HepG2 (cell line): ENCODE results near the gene SLC25A47. TPM values are rescaled to one million over a fixed set of nuclear protein-coding genes. Genes with fewer than 3 reads are reported as not detected.

Experiments
- HMG20A ChIP-seq: IDR thresholded peaks from 2 replicates; pipeline ENCODE4 v1.6.1; 2016; ENCODE audit warnings: borderline replicate concordance
- HNRNPK ChIP-seq: fragments of 200-400 bp; formaldehyde crosslinking; IDR thresholded peaks from 2 replicates; pipeline ENCODE4 v1.6.1; 2018; ENCODE audit warnings: low read length, low read depth, moderate library complexity, mild to moderate bottlenecking; ENCODE audit not compliant: poor library complexity, severe bottlenecking
- KDM3A ChIP-seq: IDR thresholded peaks from 2 replicates; pipeline ENCODE4 v1.6.1; 2018; ENCODE audit warnings: low read depth, missing compliant biosample characterization
- NR2F2 ChIP-seq: IDR thresholded peaks from 2 replicates; pipeline ENCODE4 v1.6.1; 2012; ENCODE audit warnings: low read depth, inconsistent platforms, borderline replicate concordance
- PCBP2 ChIP-seq: fragments of 200-400 bp; formaldehyde crosslinking; optimal IDR thresholded peaks from 2 replicates; pipeline ENCODE3; 2018; ENCODE audit warnings: low read length, low read depth; ENCODE audit not compliant: poor library complexity, severe bottlenecking
- POLR2A ChIP-seq, 2 experiments: IDR thresholded peaks; 2 replicates each; pipeline ENCODE4 v1.6.1; 2011; ENCODE audit warnings: low read depth in 2 of 2, low read length in 2 of 2, mild to moderate bottlenecking in 1 of 2, moderate library complexity in 1 of 2; ENCODE audit not compliant: insufficient read depth in 1 of 2
- TOPORS ChIP-seq: sonication (generic); formaldehyde crosslinking; IDR thresholded peaks from 2 replicates; pipeline ENCODE4 v1.8.0; 2023; ENCODE audit warnings: mild to moderate bottlenecking, missing genetic modification reagents
- XRCC5 ChIP-seq: fragments of 200-400 bp; formaldehyde crosslinking; optimal IDR thresholded peaks from 2 replicates; pipeline ENCODE3; 2017; ENCODE audit warnings: mild to moderate bottlenecking, low read length
- ZZZ3 ChIP-seq: sonication (generic); formaldehyde crosslinking; IDR thresholded peaks from 2 replicates; pipeline ENCODE4 v1.4.0; 2020; ENCODE audit warnings: missing genetic modification reagents, mild to moderate bottlenecking, borderline replicate concordance
- polyA plus RNA-seq, 8 experiments: library from polyadenylated mRNA; depleted of rRNA in 3 of 8; stranded (reverse) in 7 of 8; unstranded in 1 of 8; fragments of >200 nt; fragmentation: Illumina TruSeq in 4 of 8; extraction: Trizol in 4 of 8; gene quantifications; 2 replicates each; pipeline versions ENCODE4 v1.2.1 to v1.2.3, GENCODE V29; 2011 to 2016; ENCODE audit warnings: low read depth in 4 of 8, missing spikeins in 1 of 8, mixed read lengths in 1 of 8; ENCODE audit not compliant: insufficient read depth in 1 of 8
- total RNA-seq, 5 experiments: library from RNA; depleted of rRNA; stranded (reverse); fragments of >200 nt; fragmentation: Illumina TruSeq; extraction: Trizol; gene quantifications; 2 replicates each; pipeline ENCODE4 v1.2.3, GENCODE V29; 2016; ENCODE audit warnings: low read depth in 1 of 5
- TF ChIP-seq, protein P1 (sequence below): sonication (generic); formaldehyde crosslinking; IDR thresholded peaks from 2 replicates; pipeline ENCODE4 v1.5.0; 2020; ENCODE audit warnings: mild to moderate bottlenecking, low read depth, missing genetic modification reagents, borderline replicate concordance
- TF ChIP-seq, protein P2 (sequence below): fragments of 450-650 bp; IDR thresholded peaks from 2 replicates; pipeline ENCODE4 v1.6.1; 2017
- TF ChIP-seq, protein P3 (sequence below): sonication (generic); formaldehyde crosslinking; IDR thresholded peaks from 2 replicates; pipeline ENCODE4 v1.4.0; 2020; ENCODE audit warnings: missing genetic modification reagents, mild to moderate bottlenecking, borderline replicate concordance
- TF ChIP-seq, protein P4 (sequence below): IDR thresholded peaks from 2 replicates; pipeline ENCODE4 v1.6.1; 2012; ENCODE audit warnings: inconsistent platforms
- TF ChIP-seq, protein P5 (sequence below): sonication (generic); formaldehyde crosslinking; IDR thresholded peaks from 2 replicates; pipeline ENCODE4 v1.5.1; 2020; ENCODE audit warnings: missing genetic modification reagents, mild to moderate bottlenecking, borderline replicate concordance
- TF ChIP-seq, protein P6 (sequence below): sonication (generic); formaldehyde crosslinking; IDR thresholded peaks from 2 replicates; pipeline ENCODE4 v1.4.0; 2020; ENCODE audit warnings: low read depth, missing genetic modification reagents
- TF ChIP-seq, protein P7 (sequence below): sonication (generic); formaldehyde crosslinking; conservative IDR thresholded peaks from 2 replicates; pipeline ENCODE4 v1.4.0; 2020; ENCODE audit warnings: missing genetic modification reagents

Gene SLC25A47
- total and polyA plus RNA-seq, 2 of the 13 experiments (the other 11 are each of a cell fraction or from before 2014, with no cell fraction given): 1.0 to 1.7 TPM

DNA sequence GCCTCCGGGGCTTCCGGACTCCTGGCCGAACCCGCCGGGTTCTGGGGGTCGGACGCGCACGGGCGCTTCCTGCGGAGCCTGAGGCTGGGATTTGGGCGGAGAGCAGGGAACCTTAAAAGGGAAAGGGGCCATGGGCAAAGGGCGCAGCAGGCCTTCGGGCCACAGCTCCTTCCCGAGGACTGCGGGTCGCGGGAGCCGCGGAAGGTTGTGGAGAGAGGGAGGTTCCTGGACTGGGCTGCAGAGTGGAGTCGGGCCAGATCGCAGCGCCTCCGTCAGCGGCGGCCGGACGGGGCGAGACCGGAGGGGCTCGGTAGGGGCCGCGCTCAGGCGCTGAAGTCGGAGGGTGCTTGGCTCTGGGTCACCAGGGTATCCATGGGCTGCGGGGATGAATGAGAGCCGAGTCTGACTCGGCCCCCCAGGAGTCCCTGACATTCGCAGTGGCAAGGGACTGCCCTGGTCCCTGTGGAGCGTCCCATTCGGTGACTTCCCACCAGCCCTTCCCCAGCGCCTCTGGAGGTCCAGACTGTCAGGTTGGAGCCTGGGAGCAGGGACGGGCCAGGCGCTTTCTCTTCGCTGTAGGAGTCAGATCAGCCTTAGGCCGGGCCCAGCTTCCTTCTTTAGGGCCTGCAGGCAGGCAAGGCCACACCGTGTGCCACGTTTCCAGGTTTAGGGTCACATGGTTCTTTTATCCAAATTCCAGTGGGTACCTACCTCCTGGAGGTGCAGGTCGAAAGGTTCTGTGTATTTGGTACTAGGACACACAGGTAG, 16.0 kb upstream of the SLC25A47 start (continued):
- TF ChIP-seq, protein P1, sequence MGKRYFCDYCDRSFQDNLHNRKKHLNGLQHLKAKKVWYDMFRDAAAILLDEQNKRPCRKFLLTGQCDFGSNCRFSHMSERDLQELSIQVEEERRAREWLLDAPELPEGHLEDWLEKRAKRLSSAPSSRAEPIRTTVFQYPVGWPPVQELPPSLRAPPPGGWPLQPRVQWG (CRISPR knock-in tag): no peak
- TF ChIP-seq NR2F2 (no peak), POLR2A (IDR thresholded peaks at IDR 0.05; ENCODE audit: insufficient read depth in 1 of 2, low read depth in 2 of 2, low read length in 2 of 2) (no peak), HNRNPK (no peak), PCBP2 (no peak), XRCC5 (no peak), KDM3A (CRISPR knock-in tag) (peak; percentile 44; the same call in 1 of the 2 replicates), TOPORS (CRISPR knock-in tag) (no peak), ZZZ3 (CRISPR knock-in tag) (no peak), HMG20A (no peak)
- TF ChIP-seq, protein P2, sequence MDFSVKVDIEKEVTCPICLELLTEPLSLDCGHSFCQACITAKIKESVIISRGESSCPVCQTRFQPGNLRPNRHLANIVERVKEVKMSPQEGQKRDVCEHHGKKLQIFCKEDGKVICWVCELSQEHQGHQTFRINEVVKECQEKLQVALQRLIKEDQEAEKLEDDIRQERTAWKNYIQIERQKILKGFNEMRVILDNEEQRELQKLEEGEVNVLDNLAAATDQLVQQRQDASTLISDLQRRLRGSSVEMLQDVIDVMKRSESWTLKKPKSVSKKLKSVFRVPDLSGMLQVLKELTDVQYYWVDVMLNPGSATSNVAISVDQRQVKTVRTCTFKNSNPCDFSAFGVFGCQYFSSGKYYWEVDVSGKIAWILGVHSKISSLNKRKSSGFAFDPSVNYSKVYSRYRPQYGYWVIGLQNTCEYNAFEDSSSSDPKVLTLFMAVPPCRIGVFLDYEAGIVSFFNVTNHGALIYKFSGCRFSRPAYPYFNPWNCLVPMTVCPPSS: no peak
- TF ChIP-seq, protein P3, sequence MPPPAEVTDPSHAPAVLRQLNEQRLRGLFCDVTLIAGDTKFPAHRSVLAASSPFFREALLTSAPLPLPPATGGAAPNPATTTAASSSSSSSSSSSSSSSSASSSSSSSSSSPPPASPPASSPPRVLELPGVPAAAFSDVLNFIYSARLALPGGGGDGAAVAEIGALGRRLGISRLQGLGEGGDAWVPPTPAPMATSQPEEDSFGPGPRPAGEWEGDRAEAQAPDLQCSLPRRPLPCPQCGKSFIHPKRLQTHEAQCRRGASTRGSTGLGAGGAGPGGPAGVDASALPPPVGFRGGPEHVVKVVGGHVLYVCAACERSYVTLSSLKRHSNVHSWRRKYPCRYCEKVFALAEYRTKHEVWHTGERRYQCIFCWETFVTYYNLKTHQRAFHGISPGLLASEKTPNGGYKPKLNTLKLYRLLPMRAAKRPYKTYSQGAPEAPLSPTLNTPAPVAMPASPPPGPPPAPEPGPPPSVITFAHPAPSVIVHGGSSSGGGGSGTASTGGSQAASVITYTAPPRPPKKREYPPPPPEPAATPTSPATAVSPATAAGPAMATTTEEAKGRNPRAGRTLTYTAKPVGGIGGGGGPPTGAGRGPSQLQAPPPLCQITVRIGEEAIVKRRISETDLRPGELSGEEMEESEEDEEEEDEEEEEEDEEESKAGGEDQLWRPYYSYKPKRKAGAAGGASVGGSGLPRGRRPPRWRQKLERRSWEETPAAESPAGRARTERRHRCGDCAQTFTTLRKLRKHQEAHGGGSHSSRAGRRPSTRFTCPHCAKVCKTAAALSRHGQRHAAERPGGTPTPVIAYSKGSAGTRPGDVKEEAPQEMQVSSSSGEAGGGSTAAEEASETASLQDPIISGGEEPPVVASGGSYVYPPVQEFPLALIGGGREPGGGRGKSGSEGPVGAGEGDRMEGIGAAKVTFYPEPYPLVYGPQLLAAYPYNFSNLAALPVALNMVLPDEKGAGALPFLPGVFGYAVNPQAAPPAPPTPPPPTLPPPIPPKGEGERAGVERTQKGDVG (CRISPR knock-in tag): no peak
- TF ChIP-seq, protein P4, sequence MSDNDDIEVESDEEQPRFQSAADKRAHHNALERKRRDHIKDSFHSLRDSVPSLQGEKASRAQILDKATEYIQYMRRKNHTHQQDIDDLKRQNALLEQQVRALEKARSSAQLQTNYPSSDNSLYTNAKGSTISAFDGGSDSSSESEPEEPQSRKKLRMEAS: no peak
- TF ChIP-seq, protein P5, sequence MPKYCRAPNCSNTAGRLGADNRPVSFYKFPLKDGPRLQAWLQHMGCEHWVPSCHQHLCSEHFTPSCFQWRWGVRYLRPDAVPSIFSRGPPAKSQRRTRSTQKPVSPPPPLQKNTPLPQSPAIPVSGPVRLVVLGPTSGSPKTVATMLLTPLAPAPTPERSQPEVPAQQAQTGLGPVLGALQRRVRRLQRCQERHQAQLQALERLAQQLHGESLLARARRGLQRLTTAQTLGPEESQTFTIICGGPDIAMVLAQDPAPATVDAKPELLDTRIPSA (CRISPR knock-in tag): no peak
- TF ChIP-seq, protein P6, sequence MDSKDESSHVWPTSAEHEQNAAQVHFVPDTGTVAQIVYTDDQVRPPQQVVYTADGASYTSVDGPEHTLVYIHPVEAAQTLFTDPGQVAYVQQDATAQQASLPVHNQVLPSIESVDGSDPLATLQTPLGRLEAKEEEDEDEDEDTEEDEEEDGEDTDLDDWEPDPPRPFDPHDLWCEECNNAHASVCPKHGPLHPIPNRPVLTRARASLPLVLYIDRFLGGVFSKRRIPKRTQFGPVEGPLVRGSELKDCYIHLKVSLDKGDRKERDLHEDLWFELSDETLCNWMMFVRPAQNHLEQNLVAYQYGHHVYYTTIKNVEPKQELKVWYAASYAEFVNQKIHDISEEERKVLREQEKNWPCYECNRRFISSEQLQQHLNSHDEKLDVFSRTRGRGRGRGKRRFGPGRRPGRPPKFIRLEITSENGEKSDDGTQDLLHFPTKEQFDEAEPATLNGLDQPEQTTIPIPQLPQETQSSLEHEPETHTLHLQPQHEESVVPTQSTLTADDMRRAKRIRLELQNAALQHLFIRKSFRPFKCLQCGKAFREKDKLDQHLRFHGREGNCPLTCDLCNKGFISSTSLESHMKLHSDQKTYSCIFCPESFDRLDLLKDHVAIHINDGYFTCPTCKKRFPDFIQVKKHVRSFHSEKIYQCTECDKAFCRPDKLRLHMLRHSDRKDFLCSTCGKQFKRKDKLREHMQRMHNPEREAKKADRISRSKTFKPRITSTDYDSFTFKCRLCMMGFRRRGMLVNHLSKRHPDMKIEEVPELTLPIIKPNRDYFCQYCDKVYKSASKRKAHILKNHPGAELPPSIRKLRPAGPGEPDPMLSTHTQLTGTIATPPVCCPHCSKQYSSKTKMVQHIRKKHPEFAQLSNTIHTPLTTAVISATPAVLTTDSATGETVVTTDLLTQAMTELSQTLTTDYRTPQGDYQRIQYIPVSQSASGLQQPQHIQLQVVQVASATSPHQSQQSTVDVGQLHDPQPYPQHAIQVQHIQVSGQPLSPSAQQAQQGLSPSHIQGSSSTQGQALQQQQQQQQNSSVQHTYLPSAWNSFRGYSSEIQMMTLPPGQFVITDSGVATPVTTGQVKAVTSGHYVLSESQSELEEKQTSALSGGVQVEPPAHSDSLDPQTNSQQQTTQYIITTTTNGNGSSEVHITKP (CRISPR knock-in tag): no peak
- TF ChIP-seq, protein P7, sequence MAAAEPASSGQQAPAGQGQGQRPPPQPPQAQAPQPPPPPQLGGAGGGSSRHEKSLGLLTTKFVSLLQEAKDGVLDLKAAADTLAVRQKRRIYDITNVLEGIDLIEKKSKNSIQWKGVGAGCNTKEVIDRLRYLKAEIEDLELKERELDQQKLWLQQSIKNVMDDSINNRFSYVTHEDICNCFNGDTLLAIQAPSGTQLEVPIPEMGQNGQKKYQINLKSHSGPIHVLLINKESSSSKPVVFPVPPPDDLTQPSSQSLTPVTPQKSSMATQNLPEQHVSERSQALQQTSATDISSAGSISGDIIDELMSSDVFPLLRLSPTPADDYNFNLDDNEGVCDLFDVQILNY: no peak
